WTC11 (cell line): ENCODE data around the gene MEGF6. TPM values are rescaled to one million over a fixed set of nuclear protein-coding genes. Genes with fewer than 3 reads are reported as not detected.
A peak's percentile ranks its signal among the peaks of the same experiment; 100 is the strongest.

Experiments
- ATAC-seq: fragments of 200-7000 bp; cut with Tn5 transposase; 2 replicates; pipeline ENCODE4 v1.10.0; 2021; ENCODE audit warnings: mild to moderate bottlenecking, moderate library complexity
- CTCF ChIA-PET: fragments of 300-600 bp; sonication (Branson Sonifier 250); formaldehyde crosslinking; loops from one replicate; lab custom pipeline; 2021; ENCODE audit warnings: antibody characterized with exemption; lab: Charles Lee
- POLR2A ChIA-PET: fragments of 350-600 bp; sonication (Branson Sonifier 250); formaldehyde crosslinking; loops from one replicate; lab custom pipeline; 2021; ENCODE audit warnings: antibody characterized with exemption; lab: Charles Lee
- DNase-seq: peaks from one replicate; pipeline ENCODE4 v3.0.0; 2021; ENCODE audit warnings: low spot score
- H3K27ac Mint-ChIP-seq: 2 replicates; pipeline ENCODE4 v1.8.0; 2021; ENCODE audit warnings: mixed read lengths
- H3K27me3 Mint-ChIP-seq: 2 replicates; pipeline ENCODE4 v1.8.0; 2021; ENCODE audit warnings: low read depth, mild to moderate bottlenecking, moderate library complexity, mixed read lengths
- H3K36me3 Mint-ChIP-seq: 2 replicates; pipeline ENCODE4 v1.8.0; 2021; ENCODE audit warnings: mixed read lengths
- H3K4me1 Mint-ChIP-seq: 2 replicates; pipeline ENCODE4 v1.8.0; 2022; ENCODE audit warnings: mixed read lengths
- H3K4me3 Mint-ChIP-seq: 2 replicates; pipeline ENCODE4 v1.8.0; 2021; ENCODE audit warnings: mild to moderate bottlenecking, moderate library complexity, mixed read lengths
- H3K9me3 Mint-ChIP-seq: 2 replicates; pipeline ENCODE4 v1.8.0; 2021; ENCODE audit warnings: mixed read lengths
- ETV6 ChIP-seq: sonication (generic); formaldehyde crosslinking; IDR thresholded peaks from 2 replicates; pipeline ENCODE4 v1.8.1; 2022; ENCODE audit warnings: mild to moderate bottlenecking, missing genetic modification reagents
- FOXP1 ChIP-seq: sonication (generic); formaldehyde crosslinking; IDR thresholded peaks from 2 replicates; pipeline ENCODE4 v1.8.0; 2022; ENCODE audit warnings: missing genetic modification reagents, mild to moderate bottlenecking, moderate library complexity, borderline replicate concordance
- GABPB1 ChIP-seq: sonication (generic); formaldehyde crosslinking; IDR thresholded peaks from 2 replicates; pipeline ENCODE4 v1.8.1; 2023; ENCODE audit warnings: mild to moderate bottlenecking, missing genetic modification reagents
- GTF2I ChIP-seq: fragments of 250-450 bp; sonication (Bioruptor Pico); conservative IDR thresholded peaks from 2 replicates; pipeline ENCODE4 v1.4.0; 2021; ENCODE audit warnings: mild to moderate bottlenecking
- IRF2 ChIP-seq: sonication (generic); formaldehyde crosslinking; IDR thresholded peaks from 2 replicates; pipeline ENCODE4 v1.8.0; 2022; ENCODE audit warnings: low read depth, missing genetic modification reagents, borderline replicate concordance
- MYBL2 ChIP-seq: sonication (generic); formaldehyde crosslinking; IDR thresholded peaks from 2 replicates; pipeline ENCODE4 v1.8.1; 2023; ENCODE audit warnings: mild to moderate bottlenecking, moderate library complexity, missing genetic modification reagents
- NFATC4 ChIP-seq: fragments of 250-450 bp; sonication (Bioruptor Pico); IDR thresholded peaks from 2 replicates; pipeline ENCODE4 v1.9.0; 2021; ENCODE audit warnings: mild to moderate bottlenecking
- NFYB ChIP-seq: sonication (generic); formaldehyde crosslinking; conservative IDR thresholded peaks from 2 replicates; pipeline ENCODE4 v1.8.0; 2022; ENCODE audit warnings: low read depth, missing genetic modification reagents
- NR3C1 ChIP-seq: sonication (generic); formaldehyde crosslinking; conservative IDR thresholded peaks from 2 replicates; pipeline ENCODE4 v1.8.1; 2023; ENCODE audit warnings: low read depth, mild to moderate bottlenecking, missing genetic modification reagents
- OVOL2 ChIP-seq: fragments of 250-450 bp; sonication (Bioruptor Pico); IDR thresholded peaks from 2 replicates; pipeline ENCODE4 v1.9.0; 2021; ENCODE audit warnings: mild to moderate bottlenecking, borderline replicate concordance
- SOX15 ChIP-seq: fragments of 250-450 bp; sonication (Bioruptor Pico); IDR thresholded peaks from 2 replicates; pipeline ENCODE4 v1.9.0; 2021; ENCODE audit warnings: mild to moderate bottlenecking
- SP1 ChIP-seq: sonication (generic); formaldehyde crosslinking; conservative IDR thresholded peaks from 2 replicates; pipeline ENCODE4 v1.8.1; 2022; ENCODE audit warnings: missing genetic modification reagents
- TCF7 ChIP-seq: sonication (generic); formaldehyde crosslinking; IDR thresholded peaks from 2 replicates; pipeline ENCODE4 v1.8.0; 2022; ENCODE audit warnings: mild to moderate bottlenecking, low read depth, missing genetic modification reagents, moderate library complexity
- TP53 ChIP-seq: sonication (generic); formaldehyde crosslinking; IDR thresholded peaks from 2 replicates; pipeline ENCODE4 v1.8.1; 2023; ENCODE audit warnings: mild to moderate bottlenecking, missing genetic modification reagents
- ZNF219 ChIP-seq: sonication (generic); formaldehyde crosslinking; IDR thresholded peaks from 2 replicates; pipeline ENCODE4 v1.8.0; 2023; ENCODE audit warnings: missing genetic modification reagents, mild to moderate bottlenecking, borderline replicate concordance
- ZNF317 ChIP-seq: sonication (generic); formaldehyde crosslinking; IDR thresholded peaks from 2 replicates; pipeline ENCODE4 v1.8.1; 2023; ENCODE audit warnings: low read depth, mild to moderate bottlenecking, moderate library complexity, missing genetic modification reagents, borderline replicate concordance
- ZNF416 ChIP-seq: fragments of 250-450 bp; sonication (Bioruptor Pico); IDR thresholded peaks from 2 replicates; pipeline ENCODE4 v1.9.0; 2021; ENCODE audit warnings: mild to moderate bottlenecking, inconsistent platforms
- total RNA-seq: library from RNA; stranded (reverse); gene quantifications from 3 replicates; pipeline ENCODE4 v1.2.3, GENCODE V29; 2021
- TF ChIP-seq, protein P1 (sequence below): sonication (generic); formaldehyde crosslinking; IDR thresholded peaks from 2 replicates; pipeline ENCODE4 v1.8.0; 2022; ENCODE audit warnings: mild to moderate bottlenecking, missing genetic modification reagents
- TF ChIP-seq, protein P2 (sequence below): sonication (generic); formaldehyde crosslinking; IDR thresholded peaks from 2 replicates; pipeline ENCODE4 v1.8.1; 2022; ENCODE audit warnings: mild to moderate bottlenecking, moderate library complexity, missing genetic modification reagents
- TF ChIP-seq, protein P3 (sequence below): sonication (generic); formaldehyde crosslinking; IDR thresholded peaks from 2 replicates; pipeline ENCODE4 v1.8.1; 2023; ENCODE audit warnings: mild to moderate bottlenecking, missing genetic modification reagents, moderate library complexity
- TF ChIP-seq, protein P4 (sequence below): fragments of 250-450 bp; sonication (Bioruptor Pico); IDR thresholded peaks from 2 replicates; pipeline ENCODE4 v1.9.0; 2021; ENCODE audit warnings: moderate library complexity, mild to moderate bottlenecking, inconsistent platforms, borderline replicate concordance
- TF ChIP-seq, protein P5 (sequence below): sonication (generic); formaldehyde crosslinking; IDR thresholded peaks from 2 replicates; pipeline ENCODE4 v1.8.1; 2023; ENCODE audit warnings: mild to moderate bottlenecking, missing genetic modification reagents
- TF ChIP-seq, protein P6 (sequence below): fragments of 200-600 bp; IDR thresholded peaks from 2 replicates; pipeline ENCODE4 v1.8.0; 2022; ENCODE audit warnings: antibody characterized with exemption
- TF ChIP-seq, protein P7 (sequence below): sonication (generic); formaldehyde crosslinking; IDR thresholded peaks from 2 replicates; pipeline ENCODE4 v1.8.0; 2022; ENCODE audit warnings: mild to moderate bottlenecking, missing genetic modification reagents

MEGF6 gene
- total RNA-seq, 1 experiment from 2014 or later = 24.9 TPM

DNA sequence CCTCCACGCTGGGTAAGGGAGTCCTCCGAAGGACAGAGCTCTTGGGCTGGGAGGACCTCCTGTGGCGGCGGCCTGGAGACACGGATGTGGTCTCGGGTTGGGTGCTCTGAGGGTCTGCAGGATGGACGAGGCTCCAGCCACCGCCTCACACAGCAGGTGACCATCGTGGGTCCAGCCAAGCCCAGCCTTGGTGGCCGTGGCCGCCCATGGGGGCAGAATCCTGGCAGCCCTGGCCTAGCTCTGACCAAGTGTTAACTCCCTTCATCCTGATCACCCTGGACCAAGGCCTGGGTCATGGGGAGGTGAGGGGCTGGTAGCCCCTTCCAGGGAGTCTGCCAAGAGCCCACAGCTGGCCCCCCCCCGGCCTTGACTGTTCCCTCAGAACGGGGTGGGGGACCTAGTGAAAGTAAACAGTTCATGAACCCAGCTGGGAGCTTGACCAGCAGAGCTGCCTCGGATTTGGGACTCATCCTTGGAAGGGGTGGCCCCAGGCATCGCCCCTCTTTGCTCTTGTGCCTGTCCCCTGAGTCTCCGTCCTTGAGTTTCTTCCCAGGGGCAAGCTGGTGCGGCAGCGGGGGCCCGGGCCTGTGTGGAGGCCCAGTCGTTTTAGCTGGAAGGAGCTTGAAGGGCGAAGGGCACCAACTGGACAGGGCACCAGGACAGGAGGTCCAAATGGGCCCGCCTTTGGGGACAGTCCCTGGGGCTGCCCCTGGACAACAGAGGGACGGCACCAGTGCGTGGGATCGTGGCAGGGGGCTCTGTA lies 139.0 kb downstream of the MEGF6 start:
- no peak for TF ChIP-seq GTF2I (CRISPR knock-in tag)
- TF ChIP-seq, protein P1, sequence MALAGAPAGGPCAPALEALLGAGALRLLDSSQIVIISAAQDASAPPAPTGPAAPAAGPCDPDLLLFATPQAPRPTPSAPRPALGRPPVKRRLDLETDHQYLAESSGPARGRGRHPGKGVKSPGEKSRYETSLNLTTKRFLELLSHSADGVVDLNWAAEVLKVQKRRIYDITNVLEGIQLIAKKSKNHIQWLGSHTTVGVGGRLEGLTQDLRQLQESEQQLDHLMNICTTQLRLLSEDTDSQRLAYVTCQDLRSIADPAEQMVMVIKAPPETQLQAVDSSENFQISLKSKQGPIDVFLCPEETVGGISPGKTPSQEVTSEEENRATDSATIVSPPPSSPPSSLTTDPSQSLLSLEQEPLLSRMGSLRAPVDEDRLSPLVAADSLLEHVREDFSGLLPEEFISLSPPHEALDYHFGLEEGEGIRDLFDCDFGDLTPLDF (CRISPR knock-in tag) = no peak
- TF ChIP-seq GABPB1 (CRISPR knock-in tag) = no peak
- no peak for TF ChIP-seq TP53 (CRISPR knock-in tag)
- no peak for TF ChIP-seq ZNF317 (CRISPR knock-in tag)
- TF ChIP-seq, protein P2, sequence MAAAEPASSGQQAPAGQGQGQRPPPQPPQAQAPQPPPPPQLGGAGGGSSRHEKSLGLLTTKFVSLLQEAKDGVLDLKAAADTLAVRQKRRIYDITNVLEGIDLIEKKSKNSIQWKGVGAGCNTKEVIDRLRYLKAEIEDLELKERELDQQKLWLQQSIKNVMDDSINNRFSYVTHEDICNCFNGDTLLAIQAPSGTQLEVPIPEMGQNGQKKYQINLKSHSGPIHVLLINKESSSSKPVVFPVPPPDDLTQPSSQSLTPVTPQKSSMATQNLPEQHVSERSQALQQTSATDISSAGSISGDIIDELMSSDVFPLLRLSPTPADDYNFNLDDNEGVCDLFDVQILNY (CRISPR knock-in tag) = no peak
- no peak for TF ChIP-seq NR3C1 (CRISPR knock-in tag)
- ATAC-seq (no peak), DNase-seq (no peak)
- Mint-ChIP-seq H3K4me3 (no peak overlapping the region), H3K9me3 (no peaks in the 10 kb centered on the region), H3K27ac (peak overlapping the region; percentile 70; the same call in 1 of the 2 replicates), H3K27me3 (no peaks in the 10 kb centered on the region), H3K4me1 (peaks cover 17% of the 10 kb centered on the region), H3K36me3 (peaks cover 11% of the 10 kb centered on the region; the same call in 1 of the 2 replicates)
- POLR2A ChIA-PET = interaction anchor here (1.2 to 1.6 kb wide), 3 partner anchors 15 to 19 kb away, joined by 4 to 11 read pairs (median 7); partner anchors contain the start of gene ARHGEF16
- CTCF ChIA-PET = interaction anchor here (0.7 to 4.1 kb wide), 23 partner anchors 9 to 946 kb away, joined by 3 to 165 read pairs (median 4); partner anchors contain the start of genes ARHGEF16 and PANK4

DNA sequence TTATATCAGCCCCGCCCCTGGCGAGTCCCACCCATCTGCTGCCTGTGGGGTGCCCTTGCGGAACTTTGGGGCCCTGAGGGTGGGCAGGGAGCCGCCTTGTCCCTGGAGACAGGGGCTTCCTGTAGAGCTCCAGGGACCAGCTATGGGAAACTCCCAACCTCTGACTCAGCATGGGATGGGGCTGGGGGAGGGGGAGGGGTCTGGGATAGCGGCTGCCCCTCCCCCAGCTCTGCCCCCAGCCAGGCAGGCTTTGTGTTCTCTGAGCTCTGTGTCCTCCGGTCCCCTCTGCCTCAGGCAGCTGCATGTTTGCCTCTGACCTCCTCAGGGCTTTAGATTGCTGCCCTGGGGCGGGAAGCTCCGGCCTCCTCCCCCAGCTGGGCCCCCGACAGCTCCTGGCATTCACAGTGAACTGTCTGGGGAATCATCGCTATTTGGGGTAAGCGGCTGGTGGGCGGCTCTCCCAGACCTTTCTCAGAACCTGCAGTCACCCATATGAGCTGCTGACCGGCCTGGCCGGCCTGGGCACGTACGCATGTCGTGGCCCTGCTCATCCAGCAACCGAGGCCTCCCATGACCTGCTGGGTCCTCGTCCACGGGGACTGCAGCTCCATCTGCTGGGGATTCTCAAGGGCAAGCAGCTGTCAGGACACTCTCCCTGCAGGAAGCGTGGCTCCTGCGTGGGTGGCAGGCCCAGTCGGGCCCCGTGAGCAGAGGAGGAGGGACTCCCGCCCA lies 139.8 kb downstream of the MEGF6 start:
- peak; percentile 82 for ATAC-seq
- H3K27me3 Mint-ChIP-seq = no peaks in the 10 kb centered on the region
- DNase-seq = peak; percentile 77
- peak overlapping the region; percentile 70; the same call in 1 of the 2 replicates for H3K27ac Mint-ChIP-seq
- peaks cover 11% of the 10 kb centered on the region; the same call in 1 of the 2 replicates for H3K36me3 Mint-ChIP-seq
- no peak overlapping the region for H3K4me3 Mint-ChIP-seq
- no peaks in the 10 kb centered on the region for H3K9me3 Mint-ChIP-seq
- ChIA-PET CTCF (interaction anchor here (0.7 to 4.1 kb wide), 27 partner anchors 9 to 945 kb away, joined by 3 to 165 read pairs (median 4); partner anchors contain the start of genes ARHGEF16 and PANK4), POLR2A (interaction anchor here (0.5 to 1.6 kb wide), 6 partner anchors 9 to 1083 kb away, joined by 3 to 11 read pairs (median 6); partner anchors contain the start of gene ARHGEF16)
- H3K4me1 Mint-ChIP-seq = peaks cover 17% of the 10 kb centered on the region
- TF ChIP-seq, protein P3, sequence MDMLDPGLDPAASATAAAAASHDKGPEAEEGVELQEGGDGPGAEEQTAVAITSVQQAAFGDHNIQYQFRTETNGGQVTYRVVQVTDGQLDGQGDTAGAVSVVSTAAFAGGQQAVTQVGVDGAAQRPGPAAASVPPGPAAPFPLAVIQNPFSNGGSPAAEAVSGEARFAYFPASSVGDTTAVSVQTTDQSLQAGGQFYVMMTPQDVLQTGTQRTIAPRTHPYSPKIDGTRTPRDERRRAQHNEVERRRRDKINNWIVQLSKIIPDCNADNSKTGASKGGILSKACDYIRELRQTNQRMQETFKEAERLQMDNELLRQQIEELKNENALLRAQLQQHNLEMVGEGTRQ (CRISPR knock-in tag) = peak; percentile 22; the same call in 1 of the 2 replicates
- TF ChIP-seq, protein P4, sequence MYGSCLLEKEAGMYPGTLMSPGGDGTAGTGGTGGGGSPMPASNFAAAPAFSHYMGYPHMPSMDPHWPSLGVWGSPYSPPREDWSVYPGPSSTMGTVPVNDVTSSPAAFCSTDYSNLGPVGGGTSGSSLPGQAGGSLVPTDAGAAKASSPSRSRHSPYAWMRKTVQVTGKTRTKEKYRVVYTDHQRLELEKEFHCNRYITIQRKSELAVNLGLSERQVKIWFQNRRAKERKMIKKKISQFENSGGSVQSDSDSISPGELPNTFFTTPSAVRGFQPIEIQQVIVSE = no peak
- TF ChIP-seq MYBL2 (no peak), OVOL2 (CRISPR knock-in tag) (no peak), SP1 (CRISPR knock-in tag) (peak; percentile 44), NFYB (no peak), ZNF219 (CRISPR knock-in tag) (0 out of 2 replicates have a peak, but pooled peaks have one; percentile 17), TP53 (CRISPR knock-in tag) (0 out of 2 replicates have a peak, but pooled peaks have one; percentile 48), NFATC4 (CRISPR knock-in tag) (no peak), ETV6 (no peak), IRF2 (CRISPR knock-in tag) (no peak), NR3C1 (CRISPR knock-in tag) (no peak), SOX15 (CRISPR knock-in tag) (no peak), FOXP1 (peak; percentile 22; the same call in 1 of the 2 replicates), TCF7 (no peak), ZNF416 (CRISPR knock-in tag) (no peak), GABPB1 (CRISPR knock-in tag) (peak; percentile 32; the same call in 1 of the 2 replicates)
- TF ChIP-seq, protein P5, sequence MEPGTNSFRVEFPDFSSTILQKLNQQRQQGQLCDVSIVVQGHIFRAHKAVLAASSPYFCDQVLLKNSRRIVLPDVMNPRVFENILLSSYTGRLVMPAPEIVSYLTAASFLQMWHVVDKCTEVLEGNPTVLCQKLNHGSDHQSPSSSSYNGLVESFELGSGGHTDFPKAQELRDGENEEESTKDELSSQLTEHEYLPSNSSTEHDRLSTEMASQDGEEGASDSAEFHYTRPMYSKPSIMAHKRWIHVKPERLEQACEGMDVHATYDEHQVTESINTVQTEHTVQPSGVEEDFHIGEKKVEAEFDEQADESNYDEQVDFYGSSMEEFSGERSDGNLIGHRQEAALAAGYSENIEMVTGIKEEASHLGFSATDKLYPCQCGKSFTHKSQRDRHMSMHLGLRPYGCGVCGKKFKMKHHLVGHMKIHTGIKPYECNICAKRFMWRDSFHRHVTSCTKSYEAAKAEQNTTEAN (CRISPR knock-in tag) = 0 out of 2 replicates have a peak, but pooled peaks have one; percentile 30
- TF ChIP-seq, protein P6, sequence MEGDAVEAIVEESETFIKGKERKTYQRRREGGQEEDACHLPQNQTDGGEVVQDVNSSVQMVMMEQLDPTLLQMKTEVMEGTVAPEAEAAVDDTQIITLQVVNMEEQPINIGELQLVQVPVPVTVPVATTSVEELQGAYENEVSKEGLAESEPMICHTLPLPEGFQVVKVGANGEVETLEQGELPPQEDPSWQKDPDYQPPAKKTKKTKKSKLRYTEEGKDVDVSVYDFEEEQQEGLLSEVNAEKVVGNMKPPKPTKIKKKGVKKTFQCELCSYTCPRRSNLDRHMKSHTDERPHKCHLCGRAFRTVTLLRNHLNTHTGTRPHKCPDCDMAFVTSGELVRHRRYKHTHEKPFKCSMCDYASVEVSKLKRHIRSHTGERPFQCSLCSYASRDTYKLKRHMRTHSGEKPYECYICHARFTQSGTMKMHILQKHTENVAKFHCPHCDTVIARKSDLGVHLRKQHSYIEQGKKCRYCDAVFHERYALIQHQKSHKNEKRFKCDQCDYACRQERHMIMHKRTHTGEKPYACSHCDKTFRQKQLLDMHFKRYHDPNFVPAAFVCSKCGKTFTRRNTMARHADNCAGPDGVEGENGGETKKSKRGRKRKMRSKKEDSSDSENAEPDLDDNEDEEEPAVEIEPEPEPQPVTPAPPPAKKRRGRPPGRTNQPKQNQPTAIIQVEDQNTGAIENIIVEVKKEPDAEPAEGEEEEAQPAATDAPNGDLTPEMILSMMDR = no peak
- TF ChIP-seq, protein P7, sequence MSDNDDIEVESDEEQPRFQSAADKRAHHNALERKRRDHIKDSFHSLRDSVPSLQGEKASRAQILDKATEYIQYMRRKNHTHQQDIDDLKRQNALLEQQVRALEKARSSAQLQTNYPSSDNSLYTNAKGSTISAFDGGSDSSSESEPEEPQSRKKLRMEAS (CRISPR knock-in tag) = peak; percentile 58; the same call in 1 of the 2 replicates
